Measurements from ENCODE around the gene INSYN1.
"Not testable (repeated sequence)": the region's sequence is repeated elsewhere in the genome, so short reads cannot be mapped to it uniquely, and the experiment has no call there.

GRCh38 chr15:73732051-73732450 is 21.1 kb downstream of the INSYN1 start:
- not testable (repeated sequence) for TF ChIP-seq CTCF (conservative IDR thresholded peaks at IDR 0.05; ENCODE audit: low read depth, low read length); EZH2phosphoT487 (IDR thresholded peaks at IDR 0.05; ENCODE audit: borderline replicate concordance, low read length); EZH2 (IDR thresholded peaks at IDR 0.05; ENCODE audit: low read length, unreplicated experiment)
